Endothelial cell of umbilical vein (primary cell): ENCODE measurements around the gene INS. TPM values are rescaled to one million over a fixed set of nuclear protein-coding genes. Genes with fewer than 3 reads are reported as not detected.

Experiments
- BruUV-seq: library from RNA; stranded (reverse); fragments of 400-500 nt; replicated peaks from 2 replicates; lab custom pipeline; 2021; lab: Mats Ljungman, UMichigan
- CTCF ChIA-PET: fragments of 300-600, 350-600 bp; sonication (Branson Sonifier 250); formaldehyde crosslinking; loops from one replicate; lab custom pipeline; 2021; ENCODE audit warnings: antibody characterized with exemption, inconsistent platforms; lab: Charles Lee
- POLR2A ChIA-PET: fragments of 300-600, 350-600 bp; sonication (Branson Sonifier 250); formaldehyde crosslinking; loops from one replicate; lab custom pipeline; 2021; ENCODE audit warnings: antibody characterized with exemption, inconsistent platforms; lab: Charles Lee
- DNase-seq: peaks from one replicate; pipeline ENCODE4 v3.0.0-alpha.2; 2011; ENCODE audit warnings: low read depth, low spot score
- FAIRE-seq: peaks from 2 replicates; lab custom pipeline; 2011; peaks lifted over from hg19 to GRCh38; lab: Jason Lieb, UNC
- H2AFZ ChIP-seq: 2 replicates; pipeline ENCODE4 v1.6.0; 2012; ENCODE audit warnings: low read depth, low read length, control low read depth, inconsistent platforms
- H3K27ac ChIP-seq: 2 replicates; pipeline ENCODE4 v1.5.1; 2011; ENCODE audit warnings: low read depth, mild to moderate bottlenecking, control low read depth, low read length, moderate library complexity; ENCODE audit not compliant: insufficient read depth
- H3K27me3 ChIP-seq, 2 experiments: 2 replicates each; pipeline versions ENCODE4 v1.6.0 to v1.6.1; 2011; ENCODE audit warnings: low read length in 2 of 2, mixed read lengths in 1 of 2; ENCODE audit not compliant: control insufficient read depth in 2 of 2, insufficient read depth in 2 of 2
- H3K36me3 ChIP-seq, 2 experiments: 2 replicates in 1 of 2; 3 replicates in 1 of 2; pipeline ENCODE4 v1.5.1; 2011; ENCODE audit warnings: low read length in 2 of 2, mild to moderate bottlenecking in 1 of 2, moderate library complexity in 1 of 2; ENCODE audit not compliant: control insufficient read depth in 2 of 2, insufficient read depth in 2 of 2; ENCODE audit errors: extremely low read depth in 1 of 2
- H3K4me1 ChIP-seq: 3 replicates; pipeline ENCODE4 v1.5.1; 2011; ENCODE audit warnings: mild to moderate bottlenecking, low read length; ENCODE audit not compliant: control insufficient read depth, insufficient read depth; ENCODE audit errors: extremely low read depth
- H3K4me2 ChIP-seq: 2 replicates; pipeline ENCODE4 v1.6.1; 2011; ENCODE audit warnings: low read length, control low read depth, mixed read lengths; ENCODE audit not compliant: insufficient read depth
- H3K4me3 ChIP-seq, 3 experiments: fragments of 200-600 bp in 1 of 3; sonication (generic), shearing (Covaris generic) in 1 of 3; replicated peaks in 1 of 3; 2 replicates each; pipeline ENCODE4 v1.5.1; 2011 to 2016; ENCODE audit warnings: control low read depth in 3 of 3, low read length in 3 of 3, mild to moderate bottlenecking in 2 of 3, inconsistent platforms in 1 of 3, low read depth in 1 of 3, moderate library complexity in 1 of 3; ENCODE audit not compliant: insufficient read depth in 1 of 3
- H3K79me2 ChIP-seq: 2 replicates; pipeline ENCODE4 v1.6.0; 2012; ENCODE audit warnings: low read length, inconsistent platforms; ENCODE audit not compliant: control insufficient read depth, insufficient read depth
- H3K9ac ChIP-seq: replicated peaks from 2 replicates; pipeline ENCODE3; 2011; ENCODE audit warnings: low read length, control low read depth; ENCODE audit not compliant: insufficient read depth; ENCODE audit errors: extremely low read depth
- H3K9me1 ChIP-seq: replicated peaks from 3 replicates; pipeline ENCODE4 v1.6.0; 2011; ENCODE audit warnings: mild to moderate bottlenecking, low read length; ENCODE audit not compliant: control insufficient read depth, insufficient read depth; ENCODE audit errors: extremely low read depth
- H3K9me3 ChIP-seq: replicated peaks from 2 replicates; pipeline ENCODE4 v1.5.1; 2012; ENCODE audit warnings: low read length, inconsistent platforms; ENCODE audit not compliant: control insufficient read depth, insufficient read depth
- H4K20me1 ChIP-seq: replicated peaks from 2 replicates; pipeline ENCODE3; 2011; ENCODE audit warnings: mild to moderate bottlenecking, low read length; ENCODE audit not compliant: control insufficient read depth, insufficient read depth; ENCODE audit errors: extremely low read depth
- EZH2 ChIP-seq: IDR thresholded peaks from 2 replicates; pipeline ENCODE4 v1.6.1; 2012; ENCODE audit warnings: borderline replicate concordance, low read depth, mild to moderate bottlenecking, moderate library complexity, low read length, inconsistent platforms; ENCODE audit not compliant: severe bottlenecking
- FOS ChIP-seq: IDR thresholded peaks from 2 replicates; pipeline ENCODE4 v1.6.1; 2011; ENCODE audit warnings: mild to moderate bottlenecking, low read length, moderate library complexity, borderline replicate concordance; ENCODE audit not compliant: insufficient read depth
- GATA2 ChIP-seq: IDR thresholded peaks from 2 replicates; pipeline ENCODE4 v1.7.0; 2011; ENCODE audit warnings: low read depth, mild to moderate bottlenecking, moderate library complexity, mixed read lengths, low read length; ENCODE audit not compliant: insufficient read length, insufficient read depth
- JUN ChIP-seq: IDR thresholded peaks from 2 replicates; pipeline ENCODE4 v1.6.1; 2011; ENCODE audit warnings: borderline replicate concordance, low read depth; ENCODE audit not compliant: insufficient read length, insufficient read depth
- MYC ChIP-seq: IDR thresholded peaks from one replicate; pipeline ENCODE4 v1.6.1; 2011; ENCODE audit warnings: mild to moderate bottlenecking, low read depth, low read length
- POLR2A ChIP-seq: IDR thresholded peaks from 2 replicates; pipeline ENCODE4 v1.6.1; 2012; ENCODE audit warnings: low read depth, mild to moderate bottlenecking, control low read depth, low read length
- POLR2AphosphoS5 ChIP-seq: IDR thresholded peaks from 2 replicates; pipeline ENCODE4 v1.6.1; 2012; ENCODE audit warnings: low read depth, mild to moderate bottlenecking, control low read depth, low read length, moderate library complexity; ENCODE audit not compliant: insufficient read depth
- dilution Hi-C: fragments of 300-500 bp; cut with MboI; formaldehyde crosslinking; loops from one replicate; pipeline ENCODE4 v1.15.0; 2019; ENCODE audit warnings: low sequenced_read_pairs; ENCODE audit not compliant: extremely low pct_ligation_motif_present
- intact Hi-C: fragments of 100-400 bp; cut with micrococcal nuclease; formaldehyde crosslinking; loops from one replicate; pipeline ENCODE4 v1.10.0; 2022
- polyA plus RNA-seq, 4 experiments: library from polyadenylated mRNA; depleted of rRNA in 3 of 4; stranded (reverse) in 3 of 4; unstranded in 1 of 4; fragments of >200 nt; gene quantifications; 2 replicates each; pipeline versions ENCODE4 v1.2.1 to v1.2.3, GENCODE V29; 2011 to 2012; ENCODE audit warnings: missing spikeins in 1 of 4
- total RNA-seq: library from RNA; stranded (reverse); gene quantifications from 2 replicates; pipeline ENCODE4 v1.2.3, GENCODE V29; 2021
- TF ChIP-seq, protein P1 (sequence below): IDR thresholded peaks from 2 replicates; pipeline ENCODE4 v1.6.1; 2011; ENCODE audit not compliant: insufficient read depth, insufficient read length
- TF ChIP-seq, protein P2 (sequence below), 2 donors: IDR thresholded peaks; 1 replicate in 1 of 2; 2 replicates in 1 of 2; pipeline ENCODE4 v1.5.1; 2011; ENCODE audit warnings: low read length in 2 of 2, mild to moderate bottlenecking in 2 of 2, moderate library complexity in 2 of 2, control low read depth in 1 of 2, inconsistent platforms in 1 of 2, low read depth in 1 of 2; ENCODE audit not compliant: insufficient read depth in 1 of 2; ENCODE audit errors: extremely low read depth in 1 of 2

The INS gene
- total and polyA plus RNA-seq, 2 donors (not counting 3 experiments of a cell fraction or from before 2014, with no cell fraction given): not detected

DNA sequence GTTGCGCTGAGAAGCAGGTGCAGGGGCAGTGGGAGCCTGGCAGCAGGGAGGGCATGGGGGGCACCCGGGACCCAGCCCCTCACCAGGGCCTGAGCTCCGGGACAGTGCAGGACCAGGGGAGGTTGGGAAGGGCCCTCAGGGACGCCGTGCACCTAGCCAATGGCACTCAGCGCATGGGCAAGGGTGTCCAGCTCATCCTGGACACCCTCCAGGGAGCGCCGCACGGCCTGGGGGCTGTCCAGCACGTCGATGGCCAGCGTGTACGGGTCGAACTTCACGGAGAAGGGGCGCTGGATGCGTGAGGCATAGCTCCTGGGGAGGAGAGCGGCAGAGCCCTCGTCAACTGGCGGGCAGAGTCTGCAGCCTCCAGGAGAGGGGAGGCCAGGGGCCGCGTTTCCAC is 3.1 kb upstream of the INS start:
- Histone ChIP-seq H3K36me3 (no peaks in the 10 kb centered on the region), H3K9me3 (no peaks in the 10 kb centered on the region), H3K79me2 (no peaks in the 10 kb centered on the region), H3K4me2 (no peak overlapping the region), H3K27me3 (no peaks in the 10 kb centered on the region), H3K9me1 (no peaks in the 10 kb centered on the region), H3K27ac (no peak overlapping the region), H4K20me1 (no peaks in the 10 kb centered on the region), H2AFZ (no peak overlapping the region), H3K4me3 (no peak overlapping the region), H3K4me1 (no peaks in the 10 kb centered on the region), H3K9ac (no peak overlapping the region)
- dilution Hi-C loops: no loop called here
- intact Hi-C loops: no loop called here
- FAIRE-seq (no peak), DNase-seq (no peak)
- POLR2A ChIA-PET: no interaction called here
- BruUV-seq: no TSS peak
- CTCF ChIA-PET: interaction anchor here (1.0 to 1.5 kb wide), 4 partner anchors 13 to 525 kb away, joined by 3 to 5 read pairs (median 4); no protein-coding TSS in a partner anchor
- TF ChIP-seq POLR2AphosphoS5 (no peak), FOS (no peak), GATA2 (no peak), JUN (no peak), EZH2 (no peak), POLR2A (no peak), MYC (no peak)
- TF ChIP-seq, protein P1, sequence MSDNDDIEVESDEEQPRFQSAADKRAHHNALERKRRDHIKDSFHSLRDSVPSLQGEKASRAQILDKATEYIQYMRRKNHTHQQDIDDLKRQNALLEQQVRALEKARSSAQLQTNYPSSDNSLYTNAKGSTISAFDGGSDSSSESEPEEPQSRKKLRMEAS: no peak
- TF ChIP-seq, protein P2, sequence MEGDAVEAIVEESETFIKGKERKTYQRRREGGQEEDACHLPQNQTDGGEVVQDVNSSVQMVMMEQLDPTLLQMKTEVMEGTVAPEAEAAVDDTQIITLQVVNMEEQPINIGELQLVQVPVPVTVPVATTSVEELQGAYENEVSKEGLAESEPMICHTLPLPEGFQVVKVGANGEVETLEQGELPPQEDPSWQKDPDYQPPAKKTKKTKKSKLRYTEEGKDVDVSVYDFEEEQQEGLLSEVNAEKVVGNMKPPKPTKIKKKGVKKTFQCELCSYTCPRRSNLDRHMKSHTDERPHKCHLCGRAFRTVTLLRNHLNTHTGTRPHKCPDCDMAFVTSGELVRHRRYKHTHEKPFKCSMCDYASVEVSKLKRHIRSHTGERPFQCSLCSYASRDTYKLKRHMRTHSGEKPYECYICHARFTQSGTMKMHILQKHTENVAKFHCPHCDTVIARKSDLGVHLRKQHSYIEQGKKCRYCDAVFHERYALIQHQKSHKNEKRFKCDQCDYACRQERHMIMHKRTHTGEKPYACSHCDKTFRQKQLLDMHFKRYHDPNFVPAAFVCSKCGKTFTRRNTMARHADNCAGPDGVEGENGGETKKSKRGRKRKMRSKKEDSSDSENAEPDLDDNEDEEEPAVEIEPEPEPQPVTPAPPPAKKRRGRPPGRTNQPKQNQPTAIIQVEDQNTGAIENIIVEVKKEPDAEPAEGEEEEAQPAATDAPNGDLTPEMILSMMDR (IDR thresholded peaks at IDR 0.05; ENCODE audit: extremely low read depth in 1 of 2, insufficient read depth in 1 of 2, low read depth in 1 of 2, low read length in 2 of 2): no peak
